H1 (cell line): ENCODE measurements around the gene HAVCR1. TPM values are rescaled to one million over a fixed set of nuclear protein-coding genes. Genes with fewer than 3 reads are reported as not detected.

ENCODE experiments used
- CTCF ChIA-PET: fragments of 300-600 bp; sonication (Branson Sonifier 250); formaldehyde crosslinking; loops from one replicate; lab custom pipeline; 2021; ENCODE audit not compliant: partially characterized antibody; lab: Charles Lee
- POLR2A ChIA-PET: fragments of 300-600 bp; sonication (Branson Sonifier 250); formaldehyde crosslinking; loops from one replicate; lab custom pipeline; 2021; ENCODE audit warnings: inconsistent platforms; ENCODE audit not compliant: partially characterized antibody; lab: Charles Lee
- DNase-seq, 2 experiments: peaks; one replicate each; pipeline versions ENCODE4 v3.0.0 to v3.0.0-alpha.2; 2010 to 2022; ENCODE audit warnings: low spot score in 2 of 2, low read depth in 1 of 2, mixed read lengths in 1 of 2
- FAIRE-seq: peaks from 2 replicates; lab custom pipeline; 2011; peaks lifted over from hg19 to GRCh38; lab: Jason Lieb, UNC
- H2AFZ ChIP-seq: 2 replicates; pipeline ENCODE4 v1.8.1; 2012; ENCODE audit warnings: low read length, inconsistent platforms
- H2AK5ac ChIP-seq: 2 replicates; pipeline ENCODE4 v1.6.1; 2013; ENCODE audit warnings: low read depth, low read length
- H2BK120ac ChIP-seq: replicated peaks from 2 replicates; pipeline ENCODE3; 2013; ENCODE audit warnings: low read depth, low read length, inconsistent platforms
- H2BK12ac ChIP-seq: 2 replicates; pipeline ENCODE4 v1.6.1; 2013; ENCODE audit warnings: low read depth, low read length
- H2BK15ac ChIP-seq: 2 replicates; pipeline ENCODE4 v1.6.1; 2013; ENCODE audit warnings: low read length
- H2BK20ac ChIP-seq: 2 replicates; pipeline ENCODE4 v1.6.1; 2013; ENCODE audit warnings: low read length
- H2BK5ac ChIP-seq: 2 replicates; pipeline ENCODE4 v1.6.1; 2013; ENCODE audit warnings: low read depth, low read length
- H3K14ac ChIP-seq: 2 replicates; pipeline ENCODE4 v1.6.1; 2013; ENCODE audit warnings: inconsistent platforms; ENCODE audit not compliant: insufficient read length
- H3K18ac ChIP-seq: 2 replicates; pipeline ENCODE4 v1.6.1; 2013; ENCODE audit warnings: low read length; ENCODE audit errors: extremely low read depth
- H3K23ac ChIP-seq: 2 replicates; pipeline ENCODE4 v1.6.1; 2013; ENCODE audit warnings: inconsistent platforms; ENCODE audit not compliant: insufficient read length
- H3K23me2 ChIP-seq: 2 replicates; pipeline ENCODE4 v1.6.1; 2013; ENCODE audit warnings: low read depth, low read length
- H3K27ac ChIP-seq: 2 replicates; pipeline ENCODE4 v1.6.1; 2011; ENCODE audit warnings: low read depth, low read length, inconsistent platforms
- H3K27me3 ChIP-seq, 4 experiments: replicated peaks in 1 of 4; 1 replicate in 1 of 4; 2 replicates in 3 of 4; pipeline versions ENCODE4 v1.6.1 to v1.8.1; 2011 to 2013; ENCODE audit warnings: low read length in 3 of 4, mild to moderate bottlenecking in 3 of 4, inconsistent platforms in 2 of 4, mixed read lengths in 2 of 4, moderate library complexity in 1 of 4; ENCODE audit not compliant: control insufficient read depth in 3 of 4, insufficient read depth in 3 of 4; ENCODE audit errors: extremely low read depth in 1 of 4
- H3K36me3 ChIP-seq, 4 experiments: 2 replicates each; pipeline versions ENCODE4 v1.6.1 to v1.8.1; 2011 to 2013; ENCODE audit warnings: mild to moderate bottlenecking in 4 of 4, low read length in 3 of 4, moderate library complexity in 2 of 4, control low read depth in 1 of 4, inconsistent platforms in 1 of 4; ENCODE audit not compliant: insufficient read depth in 4 of 4, control insufficient read depth in 2 of 4
- H3K4ac ChIP-seq: replicated peaks from 2 replicates; pipeline ENCODE3; 2013; ENCODE audit warnings: low read length, low read depth, mixed read lengths, inconsistent platforms; ENCODE audit not compliant: insufficient read length
- H3K4me1 ChIP-seq, 4 experiments: replicated peaks in 1 of 4; 1 replicate in 1 of 4; 2 replicates in 3 of 4; pipeline versions ENCODE4 v1.6.1 to v1.8.1; 2011 to 2013; ENCODE audit warnings: low read length in 3 of 4, inconsistent platforms in 2 of 4, mixed read lengths in 1 of 4; ENCODE audit not compliant: insufficient read depth in 4 of 4, control insufficient read depth in 3 of 4
- H3K4me2 ChIP-seq, 2 experiments: 2 replicates each; pipeline versions ENCODE4 v1.6.1 to v1.8.1; 2011 to 2013; ENCODE audit warnings: low read depth in 2 of 2, low read length in 2 of 2, control low read depth in 1 of 2, inconsistent platforms in 1 of 2, mild to moderate bottlenecking in 1 of 2; ENCODE audit not compliant: insufficient read depth in 1 of 2
- H3K4me3 ChIP-seq, 4 experiments: fragments of 200-600, 300-600 bp in 1 of 4; sonication (generic), shearing (Covaris generic), sonication (Bioruptor Twin) in 1 of 4; 2 replicates each; pipeline versions ENCODE4 v1.5.1 to v1.8.1; 2011 to 2016; ENCODE audit warnings: low read length in 4 of 4, low read depth in 3 of 4, control low read depth in 2 of 4, inconsistent platforms in 2 of 4, mild to moderate bottlenecking in 2 of 4, mixed read lengths in 1 of 4, moderate library complexity in 1 of 4; ENCODE audit not compliant: insufficient read depth in 2 of 4; ENCODE audit errors: extremely low read depth in 1 of 4
- H3K56ac ChIP-seq: replicated peaks from 2 replicates; pipeline ENCODE3; 2013; ENCODE audit warnings: low read depth, mild to moderate bottlenecking, mixed read lengths, low read length, inconsistent platforms; ENCODE audit not compliant: insufficient read length
- H3K79me1 ChIP-seq: 2 replicates; pipeline ENCODE4 v1.6.1; 2013; ENCODE audit warnings: low read depth, low read length, control low read depth
- H3K79me2 ChIP-seq, 2 experiments: 2 replicates each; pipeline versions ENCODE4 v1.6.1 to v1.8.1; 2012 to 2013; ENCODE audit warnings: low read length in 2 of 2, mild to moderate bottlenecking in 2 of 2, inconsistent platforms in 1 of 2; ENCODE audit not compliant: insufficient read depth in 2 of 2, control insufficient read depth in 1 of 2
- H3K9ac ChIP-seq, 4 experiments: replicated peaks in 1 of 4; 1 replicate in 1 of 4; 2 replicates in 3 of 4; pipeline versions ENCODE4 v1.6.1 to v1.8.1; 2011 to 2013; ENCODE audit warnings: low read depth in 3 of 4, low read length in 3 of 4, control low read depth in 2 of 4, mild to moderate bottlenecking in 2 of 4, moderate library complexity in 2 of 4, inconsistent platforms in 1 of 4; ENCODE audit errors: extremely low read depth in 1 of 4
- H3K9me3 ChIP-seq, 2 experiments: 2 replicates each; pipeline versions ENCODE4 v1.6.1 to v1.8.1; 2012 to 2013; ENCODE audit warnings: mild to moderate bottlenecking in 2 of 2, moderate library complexity in 2 of 2, control low read depth in 1 of 2, inconsistent platforms in 1 of 2, low read depth in 1 of 2, low read length in 1 of 2, mixed read lengths in 1 of 2; ENCODE audit not compliant: insufficient read depth in 2 of 2
- H4K20me1 ChIP-seq, 2 experiments: replicated peaks in 1 of 2; 2 replicates each; pipeline versions ENCODE3 to v1.8.1; 2011 to 2013; ENCODE audit warnings: inconsistent platforms in 2 of 2, low read length in 2 of 2, mild to moderate bottlenecking in 1 of 2; ENCODE audit not compliant: insufficient read depth in 2 of 2, control insufficient read depth in 1 of 2
- H4K5ac ChIP-seq: 2 replicates; pipeline ENCODE4 v1.6.1; 2013; ENCODE audit warnings: low read length, low read depth, mixed read lengths, inconsistent platforms; ENCODE audit not compliant: insufficient read length
- H4K8ac ChIP-seq: 2 replicates; pipeline ENCODE4 v1.8.0; 2013; ENCODE audit warnings: mild to moderate bottlenecking, moderate library complexity, low read length, inconsistent platforms; ENCODE audit not compliant: insufficient read depth; ENCODE audit errors: extremely low read depth
- H4K91ac ChIP-seq: replicated peaks from 2 replicates; pipeline ENCODE3; 2013; ENCODE audit warnings: low read length, mixed read lengths, inconsistent platforms; ENCODE audit not compliant: insufficient read length
- BRCA1 ChIP-seq: IDR thresholded peaks from 2 replicates; pipeline ENCODE4 v1.6.1; 2012; ENCODE audit warnings: low read depth, low read length, improper control_type of control experiment
- CREB1 ChIP-seq: IDR thresholded peaks from 2 replicates; pipeline ENCODE4 v1.6.1; 2012; ENCODE audit warnings: inconsistent platforms
- CTBP2 ChIP-seq: IDR thresholded peaks from 2 replicates; pipeline ENCODE4 v1.7.0; 2011; ENCODE audit warnings: borderline replicate concordance, mild to moderate bottlenecking, moderate library complexity, mixed read lengths, low read length; ENCODE audit not compliant: insufficient read depth, insufficient read length
- EGR1 ChIP-seq: IDR thresholded peaks from 2 replicates; pipeline ENCODE4 v1.6.1; 2011; ENCODE audit warnings: low read depth, low read length, borderline replicate concordance
- FOSL1 ChIP-seq: IDR thresholded peaks from 2 replicates; pipeline ENCODE4 v1.6.1; 2011; ENCODE audit warnings: mild to moderate bottlenecking, low read depth, low read length, moderate library complexity; ENCODE audit not compliant: insufficient read depth
- GTF2F1 ChIP-seq: IDR thresholded peaks from 2 replicates; pipeline ENCODE4 v1.6.1; 2012; ENCODE audit warnings: low read depth, low read length, improper control_type of control experiment, borderline replicate concordance
- JUND ChIP-seq: IDR thresholded peaks from 2 replicates; pipeline ENCODE4 v1.6.1; 2011; ENCODE audit warnings: mild to moderate bottlenecking, improper control_type of control experiment, low read length
- KDM4A ChIP-seq: IDR thresholded peaks from one replicate; pipeline ENCODE4 v1.7.1; 2012; ENCODE audit warnings: low read depth, mild to moderate bottlenecking, moderate library complexity, low read length, inconsistent platforms; ENCODE audit not compliant: severe bottlenecking
- KDM5A ChIP-seq: fragments of 200-600 bp; IDR thresholded peaks from 2 replicates; pipeline ENCODE4 v1.7.1; 2012; ENCODE audit warnings: mild to moderate bottlenecking, low read length, inconsistent platforms, mixed read lengths
- POU5F1 ChIP-seq: IDR thresholded peaks from 2 replicates; pipeline ENCODE4 v1.6.1; 2011; ENCODE audit warnings: low read depth, mild to moderate bottlenecking, low read length, moderate library complexity
- TAF1 ChIP-seq: IDR thresholded peaks from 2 replicates; pipeline ENCODE4 v1.6.1; 2011; ENCODE audit warnings: mild to moderate bottlenecking, low read depth, low read length
- TAF7 ChIP-seq: optimal IDR thresholded peaks from 2 replicates; pipeline ENCODE3; 2011; ENCODE audit warnings: low read depth, mild to moderate bottlenecking, inconsistent platforms, low read length, moderate library complexity, borderline replicate concordance
- ZNF274 ChIP-seq: IDR thresholded peaks from 2 replicates; pipeline ENCODE4 v1.7.0; 2012; ENCODE audit warnings: low read length, borderline replicate concordance; ENCODE audit errors: extremely low read depth
- WGBS, 2 experiments: shearing (Covaris generic) in 1 of 2; methylation state at CpG; one replicate each; pipeline versions ENCODE4 v1.1.6 to v1.1.7; 2013 to 2015; ENCODE audit warnings: low lambda C conversion rate in 2 of 2, mixed read lengths in 2 of 2, inconsistent platforms in 1 of 2, low coverage in 1 of 2, missing lambda C conversion rate in 1 of 2; ENCODE audit not compliant: insufficient replicate concordance in 2 of 2, insufficient coverage in 1 of 2, insufficient read length in 1 of 2; ENCODE audit errors: extremely low coverage in 1 of 2, missing lambda C conversion rate in 1 of 2; 5-methylcytosine and 5-hydroxymethylcytosine counted together
- polyA plus RNA-seq, 7 experiments: library from polyadenylated mRNA; depleted of rRNA in 3 of 7; stranded (reverse) in 5 of 7; unstranded in 2 of 7; fragments of >200 nt in 5 of 7; fragments of 200-250 nt in 2 of 7; gene quantifications; 1 replicate in 5 of 7; 2 replicates in 1 of 7; 4 replicates in 1 of 7; pipeline versions ENCODE4 v1.2.1 to v1.2.3, GENCODE V29; 2011 to 2013; ENCODE audit warnings: missing spikeins in 2 of 7, mixed read lengths in 2 of 7
- total RNA-seq: library from RNA; stranded (reverse); fragmentation: NEBNext Ultra II Directional; extraction: Animal tissue kit (Norgen Biotek cat#: 25700); gene quantifications from 2 replicates; pipeline ENCODE4 v1.2.1, GENCODE V29; 2021
- TF ChIP-seq, protein P1 (sequence below): IDR thresholded peaks from 2 replicates; pipeline ENCODE4 v1.6.1; 2012; ENCODE audit warnings: low read length, inconsistent platforms

HAVCR1 gene
- total and polyA plus RNA-seq, 2 of the 8 experiments (the other 6 are each of a cell fraction or from before 2014, with no cell fraction given) = not detected

GRCh38 chr5:157085930-157086329, 27.0 kb upstream of the HAVCR1 start:
- no peak overlapping the region for H3K4me2 ChIP-seq
- FAIRE-seq (no peak), DNase-seq (no peak)
- 67% methylated on average over 4 of the region's 4 CpGs; no CpG with 5 or more reads in 1 of the 2 experiments for WGBS, 2 experiments
- H3K4me1 ChIP-seq = no peaks in the 10 kb centered on the region
- H3K18ac ChIP-seq = no peak overlapping the region
- H2BK15ac ChIP-seq = no peak overlapping the region
- no peak overlapping the region for H3K4me3 ChIP-seq
- H4K5ac ChIP-seq = no peak overlapping the region
- no peaks in the 10 kb centered on the region for H3K9me3 ChIP-seq
- ChIA-PET CTCF (no interaction called here), POLR2A (no interaction called here)
- H3K9ac ChIP-seq = no peak overlapping the region
- no peak overlapping the region for H2AK5ac ChIP-seq
- no peak overlapping the region for H3K23ac ChIP-seq
- H3K79me1 ChIP-seq = no peaks in the 10 kb centered on the region
- no peak overlapping the region for H4K91ac ChIP-seq
- no peak overlapping the region for H2BK12ac ChIP-seq
- no peaks in the 10 kb centered on the region for H3K79me2 ChIP-seq
- no peak overlapping the region for H3K4ac ChIP-seq
- no peak overlapping the region for H3K14ac ChIP-seq
- no peaks in the 10 kb centered on the region for H3K23me2 ChIP-seq
- no peak overlapping the region for H2BK5ac ChIP-seq
- no peak overlapping the region for H2AFZ ChIP-seq
- H3K36me3 ChIP-seq = no peaks in the 10 kb centered on the region
- no peak overlapping the region for H3K27ac ChIP-seq
- H4K20me1 ChIP-seq = no peaks in the 10 kb centered on the region
- no peaks in the 10 kb centered on the region for H3K27me3 ChIP-seq
- H2BK120ac ChIP-seq = no peak overlapping the region
- H4K8ac ChIP-seq = no peak overlapping the region
- no peak overlapping the region for H3K56ac ChIP-seq
- no peak overlapping the region for H2BK20ac ChIP-seq
- TF ChIP-seq KDM5A (no peak), ZNF274 (no peak), CREB1 (no peak), TAF1 (no peak), EGR1 (no peak), POU5F1 (no peak), FOSL1 (no peak), JUND (no peak), TAF7 (no peak), KDM4A (no peak), GTF2F1 (no peak), CTBP2 (no peak), BRCA1 (no peak)
- TF ChIP-seq, protein P1, sequence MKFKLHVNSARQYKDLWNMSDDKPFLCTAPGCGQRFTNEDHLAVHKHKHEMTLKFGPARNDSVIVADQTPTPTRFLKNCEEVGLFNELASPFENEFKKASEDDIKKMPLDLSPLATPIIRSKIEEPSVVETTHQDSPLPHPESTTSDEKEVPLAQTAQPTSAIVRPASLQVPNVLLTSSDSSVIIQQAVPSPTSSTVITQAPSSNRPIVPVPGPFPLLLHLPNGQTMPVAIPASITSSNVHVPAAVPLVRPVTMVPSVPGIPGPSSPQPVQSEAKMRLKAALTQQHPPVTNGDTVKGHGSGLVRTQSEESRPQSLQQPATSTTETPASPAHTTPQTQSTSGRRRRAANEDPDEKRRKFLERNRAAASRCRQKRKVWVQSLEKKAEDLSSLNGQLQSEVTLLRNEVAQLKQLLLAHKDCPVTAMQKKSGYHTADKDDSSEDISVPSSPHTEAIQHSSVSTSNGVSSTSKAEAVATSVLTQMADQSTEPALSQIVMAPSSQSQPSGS = no peak
